ENCODE results near the gene SLC43A3. TPM values are rescaled to one million over a fixed set of nuclear protein-coding genes. Genes with fewer than 3 reads are reported as not detected.

SLC43A3 gene
- total RNA-seq, 2 experiments from 2014 or later = 6.9 to 7.3 TPM

DNA sequence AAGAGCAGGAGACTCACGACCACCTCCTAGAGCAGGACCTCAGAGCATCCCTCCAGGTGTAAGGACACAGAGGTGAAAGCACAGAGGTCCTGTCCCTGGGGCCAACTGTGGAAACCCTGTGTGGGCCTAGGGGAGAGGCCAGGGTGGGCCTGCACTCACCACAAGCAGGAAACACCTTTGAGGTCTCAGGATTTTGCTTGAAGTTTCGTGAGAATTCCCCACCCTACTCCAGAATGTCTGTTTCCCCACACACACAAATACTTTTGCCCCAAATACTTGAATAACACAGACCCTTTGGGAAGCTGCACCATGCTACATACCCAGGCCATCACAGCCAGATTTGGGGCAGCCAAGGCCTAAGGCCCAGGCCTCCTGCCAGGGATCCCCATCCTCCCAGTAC lies 18.1 kb downstream of the SLC43A3 start:
- TF ChIP-seq, protein P1, sequence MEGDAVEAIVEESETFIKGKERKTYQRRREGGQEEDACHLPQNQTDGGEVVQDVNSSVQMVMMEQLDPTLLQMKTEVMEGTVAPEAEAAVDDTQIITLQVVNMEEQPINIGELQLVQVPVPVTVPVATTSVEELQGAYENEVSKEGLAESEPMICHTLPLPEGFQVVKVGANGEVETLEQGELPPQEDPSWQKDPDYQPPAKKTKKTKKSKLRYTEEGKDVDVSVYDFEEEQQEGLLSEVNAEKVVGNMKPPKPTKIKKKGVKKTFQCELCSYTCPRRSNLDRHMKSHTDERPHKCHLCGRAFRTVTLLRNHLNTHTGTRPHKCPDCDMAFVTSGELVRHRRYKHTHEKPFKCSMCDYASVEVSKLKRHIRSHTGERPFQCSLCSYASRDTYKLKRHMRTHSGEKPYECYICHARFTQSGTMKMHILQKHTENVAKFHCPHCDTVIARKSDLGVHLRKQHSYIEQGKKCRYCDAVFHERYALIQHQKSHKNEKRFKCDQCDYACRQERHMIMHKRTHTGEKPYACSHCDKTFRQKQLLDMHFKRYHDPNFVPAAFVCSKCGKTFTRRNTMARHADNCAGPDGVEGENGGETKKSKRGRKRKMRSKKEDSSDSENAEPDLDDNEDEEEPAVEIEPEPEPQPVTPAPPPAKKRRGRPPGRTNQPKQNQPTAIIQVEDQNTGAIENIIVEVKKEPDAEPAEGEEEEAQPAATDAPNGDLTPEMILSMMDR (IDR thresholded peaks at IDR 0.05) = no peak
- no peak for DNase-seq
- intact Hi-C loops (cut with DNase I, micrococcal nuclease) = no loop called here
- peaks cover 4% of the 10 kb centered on the region for H3K4me1 ChIP-seq (ENCODE audit: insufficient read depth, low read length)
- Mint-ChIP-seq H3K4me1 (ENCODE audit: low read depth) (no peaks in the 10 kb centered on the region), H3K27me3 (no peaks in the 10 kb centered on the region), H3K9me3 (no peaks in the 10 kb centered on the region), H3K36me3 (ENCODE audit: low read depth) (peaks cover 72% of the 10 kb centered on the region), H3K4me3 (no peak overlapping the region), H3K27ac (no peak overlapping the region)
- peaks cover 46% of the 10 kb centered on the region for H3K36me3 ChIP-seq (ENCODE audit: insufficient read depth, low read length)
- H3K4me3 ChIP-seq (ENCODE audit: low read length) = no peak overlapping the region
- no peaks in the 10 kb centered on the region for H3K27me3 ChIP-seq (ENCODE audit: control insufficient read depth in 1 of 2, insufficient read depth in 2 of 2, low read length in 2 of 2)
- CTCF ChIA-PET = no interaction called here
- H3K27ac ChIP-seq (ENCODE audit: low read depth in 1 of 2, low read length in 2 of 2) = no peak overlapping the region
- no peaks in the 10 kb centered on the region for H3K9me3 ChIP-seq (ENCODE audit: control insufficient read depth in 1 of 2, insufficient read depth in 1 of 2, low read length in 2 of 2)
- no peak for ATAC-seq (ENCODE audit: poor library complexity)
- POLR2A ChIA-PET = no interaction called here

- Histone ChIP-seq H3K9me3 (ENCODE audit: control insufficient read depth in 1 of 2, insufficient read depth in 1 of 2, low read length in 2 of 2) (no peaks in the 10 kb centered on the region), H3K27ac (ENCODE audit: low read depth in 1 of 2, low read length in 2 of 2) (no peak overlapping the region), H3K4me3 (ENCODE audit: low read length) (no peak overlapping the region), H3K4me1 (ENCODE audit: insufficient read depth, low read length) (peaks cover 4% of the 10 kb centered on the region), H3K27me3 (ENCODE audit: control insufficient read depth in 1 of 2, insufficient read depth in 2 of 2, low read length in 2 of 2) (no peaks in the 10 kb centered on the region), H3K36me3 (ENCODE audit: insufficient read depth, low read length) (peaks cover 39% of the 10 kb centered on the region)
- H3K4me3 Mint-ChIP-seq = no peak overlapping the region
- TF ChIP-seq, protein P1 (IDR thresholded peaks at IDR 0.05) = no peak
- no peaks in the 10 kb centered on the region for H3K4me1 Mint-ChIP-seq (ENCODE audit: low read depth)
- H3K9me3 Mint-ChIP-seq = no peaks in the 10 kb centered on the region
- no peaks in the 10 kb centered on the region for H3K27me3 Mint-ChIP-seq
- POLR2A ChIA-PET = no interaction called here
- no peak for DNase-seq
- H3K27ac Mint-ChIP-seq = no peak overlapping the region
- no peak for ATAC-seq (ENCODE audit: poor library complexity)
- intact Hi-C loops (cut with DNase I, micrococcal nuclease) = no loop called here
- peaks cover 64% of the 10 kb centered on the region for H3K36me3 Mint-ChIP-seq (ENCODE audit: low read depth)
- CTCF ChIA-PET = interaction anchor here (0.6 kb wide), 1 partner anchor 112 kb away, joined by 3 read pairs; no protein-coding TSS in a partner anchor
These were observed 18.9 kb downstream of the SLC43A3 start for GRCh38 chr11:57407941-57408475.

GRCh38 chr11:57407010-57407920 lies 19.7 kb downstream of the SLC43A3 start:
- H3K4me3 Mint-ChIP-seq = no peak overlapping the region
- intact Hi-C loops (cut with DNase I, micrococcal nuclease) = no loop called here
- H3K9me3 Mint-ChIP-seq = no peaks in the 10 kb centered on the region
- peaks cover 59% of the 10 kb centered on the region for H3K36me3 Mint-ChIP-seq (ENCODE audit: low read depth)
- H3K4me3 ChIP-seq (ENCODE audit: low read length) = no peak overlapping the region
- no peak overlapping the region for H3K27ac Mint-ChIP-seq
- no peaks in the 10 kb centered on the region for H3K27me3 ChIP-seq (ENCODE audit: control insufficient read depth in 1 of 2, insufficient read depth in 2 of 2, low read length in 2 of 2)
- DNase-seq = no peak
- no peak overlapping the region for H3K27ac ChIP-seq (ENCODE audit: low read depth in 1 of 2, low read length in 2 of 2)
- H3K4me1 Mint-ChIP-seq (ENCODE audit: low read depth) = no peaks in the 10 kb centered on the region
- ATAC-seq (ENCODE audit: poor library complexity) = no peak
- TF ChIP-seq, protein P1 (IDR thresholded peaks at IDR 0.05) = no peak
- ChIA-PET CTCF (no interaction called here), POLR2A (no interaction called here)
- peaks cover 4% of the 10 kb centered on the region for H3K4me1 ChIP-seq (ENCODE audit: insufficient read depth, low read length)
- H3K36me3 ChIP-seq (ENCODE audit: insufficient read depth, low read length) = peaks cover 37% of the 10 kb centered on the region
- H3K9me3 ChIP-seq (ENCODE audit: control insufficient read depth in 1 of 2, insufficient read depth in 1 of 2, low read length in 2 of 2) = no peaks in the 10 kb centered on the region
- no peaks in the 10 kb centered on the region for H3K27me3 Mint-ChIP-seq

All from CD4-positive, alpha-beta T cell (primary cell).